HS-5 (cell line): ENCODE results near the gene OR13J1.

Experiments used
- DNase-seq: peaks from one replicate; pipeline ENCODE4 v3.0.0-alpha.2; 2012; ENCODE audit warnings: low read depth

Gene OR13J1

GRCh38 chr9:35832814-35833213 lies 37.4 kb downstream of the OR13J1 start:
- no peak for DNase-seq

GRCh38 chr9:35831040-35831439 lies 39.2 kb downstream of the OR13J1 start:
- DNase-seq, result no peak

- no peak for DNase-seq
Measured at GRCh38 chr9:35829764-35830096, 40.5 kb downstream of the OR13J1 start.

- no peak for DNase-seq
Measured at GRCh38 chr9:35829084-35829763, 41.0 kb downstream of the OR13J1 start, which contains the start of gene TMEM8B. TMEM8B (plus strand) TSS chr9:35829228; CDS start chr9:35829448, 220 bp downstream.

GRCh38 chr9:35828716-35829083 lies 41.5 kb downstream of the OR13J1 start, which contains the start of gene FAM221B:
FAM221B (minus strand) TSS chr9:35828732; CDS start chr9:35826161, 2,571 bp downstream.
- no peak for DNase-seq

- DNase-seq, result no peak
Measured at GRCh38 chr9:35827486-35827885, 42.7 kb downstream of the OR13J1 start.

- DNase-seq, result no peak
Measured at GRCh38 chr9:35826071-35826701, 44.0 kb downstream of the OR13J1 start.

GRCh38 chr9:35822926-35823325 lies 47.3 kb downstream of the OR13J1 start:
- DNase-seq, result no peak

- DNase-seq, result no peak
Measured at GRCh38 chr9:35820076-35820475, 50.1 kb downstream of the OR13J1 start.
